Gastroesophageal sphincter (tissue), 3 donors: ENCODE results near the gene KCND2.

Source experiments
- EP300 ChIP-seq: sonication (generic); formaldehyde crosslinking; IDR thresholded peaks from one replicate; pipeline ENCODE4 v1.6.1; 2017; ENCODE audit warnings: antibody characterized with exemption, mild to moderate bottlenecking
- POLR2A ChIP-seq, 2 donors: fragments of 450-650 bp; IDR thresholded peaks; one replicate each; pipeline ENCODE4 v1.6.1; 2017; ENCODE audit warnings: antibody characterized with exemption in 2 of 2, mild to moderate bottlenecking in 2 of 2, moderate library complexity in 1 of 2
- POLR2AphosphoS5 ChIP-seq: sonication (generic); formaldehyde crosslinking; IDR thresholded peaks from one replicate; pipeline ENCODE4 v1.6.1; 2017; ENCODE audit warnings: antibody characterized with exemption
- TF ChIP-seq, protein P1 (sequence below), 4 experiments: fragments of 200-600 bp in 2 of 4; fragments of 450-650 bp in 2 of 4; sonication (generic) in 1 of 4; IDR thresholded peaks; one replicate each; pipeline ENCODE4 v1.5.1; 2017 to 2019; ENCODE audit warnings: antibody characterized with exemption in 4 of 4, mild to moderate bottlenecking in 2 of 4, moderate library complexity in 2 of 4

DNA sequence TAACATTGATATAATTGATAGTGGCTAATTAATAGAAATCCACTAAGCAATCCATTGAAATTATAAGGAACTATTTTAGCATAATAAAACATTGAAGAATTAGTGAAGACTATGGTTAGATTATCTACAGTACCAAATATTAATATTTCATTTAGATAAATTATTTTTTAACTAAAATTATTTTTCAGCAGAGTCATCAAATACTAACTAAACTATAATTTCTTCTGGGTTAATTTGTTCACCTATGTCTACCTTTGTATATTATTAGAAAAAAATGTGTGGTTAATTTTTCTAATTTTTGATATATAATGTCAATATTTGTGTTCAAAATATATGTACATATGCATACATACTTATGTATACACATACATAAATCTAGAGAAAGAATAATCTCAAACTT lies 140.2 kb downstream of the KCND2 start:
- TF ChIP-seq, protein P1, sequence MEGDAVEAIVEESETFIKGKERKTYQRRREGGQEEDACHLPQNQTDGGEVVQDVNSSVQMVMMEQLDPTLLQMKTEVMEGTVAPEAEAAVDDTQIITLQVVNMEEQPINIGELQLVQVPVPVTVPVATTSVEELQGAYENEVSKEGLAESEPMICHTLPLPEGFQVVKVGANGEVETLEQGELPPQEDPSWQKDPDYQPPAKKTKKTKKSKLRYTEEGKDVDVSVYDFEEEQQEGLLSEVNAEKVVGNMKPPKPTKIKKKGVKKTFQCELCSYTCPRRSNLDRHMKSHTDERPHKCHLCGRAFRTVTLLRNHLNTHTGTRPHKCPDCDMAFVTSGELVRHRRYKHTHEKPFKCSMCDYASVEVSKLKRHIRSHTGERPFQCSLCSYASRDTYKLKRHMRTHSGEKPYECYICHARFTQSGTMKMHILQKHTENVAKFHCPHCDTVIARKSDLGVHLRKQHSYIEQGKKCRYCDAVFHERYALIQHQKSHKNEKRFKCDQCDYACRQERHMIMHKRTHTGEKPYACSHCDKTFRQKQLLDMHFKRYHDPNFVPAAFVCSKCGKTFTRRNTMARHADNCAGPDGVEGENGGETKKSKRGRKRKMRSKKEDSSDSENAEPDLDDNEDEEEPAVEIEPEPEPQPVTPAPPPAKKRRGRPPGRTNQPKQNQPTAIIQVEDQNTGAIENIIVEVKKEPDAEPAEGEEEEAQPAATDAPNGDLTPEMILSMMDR (IDR thresholded peaks at IDR 0.05), result no peak
- TF ChIP-seq POLR2A (IDR thresholded peaks at IDR 0.05) (no peak), POLR2AphosphoS5 (no peak), EP300 (no peak)
